GM23248 (cell line): ENCODE data around the gene REXO1. TPM values are rescaled to one million over a fixed set of nuclear protein-coding genes. Genes with fewer than 3 reads are reported as not detected.
A peak's percentile ranks its signal among the peaks of the same experiment; 100 is the strongest.
"Not testable (repeated sequence)": the region's sequence is repeated elsewhere in the genome, so short reads cannot be mapped to it uniquely, and the experiment has no call there.

Experiments
- DNase-seq: peaks from one replicate; pipeline ENCODE4 v3.0.0-alpha.2; 2015
- H2AFZ ChIP-seq: fragments of 200-600 bp; sonication (generic); 2 replicates; pipeline ENCODE4 v1.6.1; 2016; ENCODE audit warnings: antibody characterized with exemption
- H3F3A ChIP-seq: fragments of 200-600 bp; sonication (generic); 2 replicates; pipeline ENCODE4 v1.6.1; 2016; ENCODE audit warnings: mild to moderate bottlenecking, antibody characterized with exemption, mixed run types; ENCODE audit not compliant: insufficient read depth
- H3K27ac ChIP-seq: fragments of 200-600 bp; sonication (generic); 2 replicates; pipeline ENCODE4 v1.5.1; 2016; ENCODE audit warnings: mild to moderate bottlenecking
- H3K27me3 ChIP-seq: fragments of 200-600 bp; sonication (generic); replicated peaks from 2 replicates; pipeline ENCODE4 v1.6.1; 2016; ENCODE audit warnings: mild to moderate bottlenecking; ENCODE audit not compliant: insufficient read depth
- H3K36me3 ChIP-seq: fragments of 200-600 bp; sonication (generic); 2 replicates; pipeline ENCODE4 v1.6.1; 2016; ENCODE audit warnings: low read depth, mild to moderate bottlenecking
- H3K4me1 ChIP-seq: fragments of 200-600 bp; sonication (generic); 2 replicates; pipeline ENCODE4 v1.6.1; 2016; ENCODE audit warnings: mild to moderate bottlenecking; ENCODE audit not compliant: insufficient read depth
- H3K4me2 ChIP-seq: fragments of 200-600 bp; sonication (generic); one replicate; pipeline ENCODE4 v1.6.1; 2016; ENCODE audit warnings: mild to moderate bottlenecking; ENCODE audit not compliant: unreplicated experiment
- H3K4me3 ChIP-seq: fragments of 200-600 bp; sonication (generic); 2 replicates; pipeline ENCODE4 v1.5.1; 2016; ENCODE audit warnings: mild to moderate bottlenecking
- H3K79me2 ChIP-seq: fragments of 200-600 bp; sonication (generic); 2 replicates; pipeline ENCODE4 v1.6.1; 2016; ENCODE audit warnings: mild to moderate bottlenecking; ENCODE audit not compliant: insufficient read depth
- H3K9ac ChIP-seq: fragments of 200-600 bp; sonication (generic); 2 replicates; pipeline ENCODE4 v1.6.1; 2016; ENCODE audit warnings: mild to moderate bottlenecking
- H3K9me2 ChIP-seq: fragments of 200-600 bp; sonication (generic); 2 replicates; pipeline ENCODE4 v1.6.1; 2016; ENCODE audit warnings: mixed run types, mild to moderate bottlenecking, moderate library complexity; ENCODE audit not compliant: insufficient read depth
- H3K9me3 ChIP-seq: fragments of 200-600 bp; sonication (generic); one replicate; pipeline ENCODE4 v1.6.1; 2017; ENCODE audit warnings: low read depth
- H4K20me1 ChIP-seq: fragments of 200-600 bp; sonication (generic); 2 replicates; pipeline ENCODE4 v1.6.0; 2016; ENCODE audit not compliant: insufficient read depth
- EZH2 ChIP-seq: fragments of 200-600 bp; sonication (generic); IDR thresholded peaks from 2 replicates; pipeline ENCODE4 v1.6.1; 2018; ENCODE audit warnings: antibody characterized with exemption, mild to moderate bottlenecking; ENCODE audit not compliant: insufficient read depth, poor library complexity, severe bottlenecking
- EZH2phosphoT487 ChIP-seq: fragments of 200-600 bp; sonication (generic); IDR thresholded peaks from 2 replicates; pipeline ENCODE4 v1.6.1; 2018; ENCODE audit warnings: antibody characterized with exemption, moderate library complexity, mild to moderate bottlenecking, low read depth; ENCODE audit not compliant: insufficient read depth
- WGBS, 2 experiments: methylation state at CpG; one replicate each; pipeline ENCODE4 v1.1.6; 2015 to 2017; ENCODE audit warnings: low lambda C conversion rate in 2 of 2, low coverage in 1 of 2; ENCODE audit errors: missing lambda C conversion rate in 2 of 2; 5-methylcytosine and 5-hydroxymethylcytosine counted together
- in situ Hi-C: fragments of 300-500 bp; cut with MboI; formaldehyde crosslinking; loops from 2 replicates; pipeline ENCODE4 v1.15.0; 2020
- polyA plus RNA-seq: library from polyadenylated mRNA; unstranded; fragments of >200 nt; fragmentation: Nextera tagmentation; extraction: Ambion mirVana; gene quantifications from 2 replicates; pipeline ENCODE4 v1.2.1, GENCODE V29; 2016
- total RNA-seq: library from RNA; depleted of rRNA; stranded (reverse); fragments of >200 nt; shearing (Covaris generic); gene quantifications from 2 replicates; pipeline ENCODE4 v1.2.3, GENCODE V29; 2014

Gene REXO1
- total and polyA plus RNA-seq, 2 experiments from 2014 or later = 4.9 to 5.2 TPM

DNA sequence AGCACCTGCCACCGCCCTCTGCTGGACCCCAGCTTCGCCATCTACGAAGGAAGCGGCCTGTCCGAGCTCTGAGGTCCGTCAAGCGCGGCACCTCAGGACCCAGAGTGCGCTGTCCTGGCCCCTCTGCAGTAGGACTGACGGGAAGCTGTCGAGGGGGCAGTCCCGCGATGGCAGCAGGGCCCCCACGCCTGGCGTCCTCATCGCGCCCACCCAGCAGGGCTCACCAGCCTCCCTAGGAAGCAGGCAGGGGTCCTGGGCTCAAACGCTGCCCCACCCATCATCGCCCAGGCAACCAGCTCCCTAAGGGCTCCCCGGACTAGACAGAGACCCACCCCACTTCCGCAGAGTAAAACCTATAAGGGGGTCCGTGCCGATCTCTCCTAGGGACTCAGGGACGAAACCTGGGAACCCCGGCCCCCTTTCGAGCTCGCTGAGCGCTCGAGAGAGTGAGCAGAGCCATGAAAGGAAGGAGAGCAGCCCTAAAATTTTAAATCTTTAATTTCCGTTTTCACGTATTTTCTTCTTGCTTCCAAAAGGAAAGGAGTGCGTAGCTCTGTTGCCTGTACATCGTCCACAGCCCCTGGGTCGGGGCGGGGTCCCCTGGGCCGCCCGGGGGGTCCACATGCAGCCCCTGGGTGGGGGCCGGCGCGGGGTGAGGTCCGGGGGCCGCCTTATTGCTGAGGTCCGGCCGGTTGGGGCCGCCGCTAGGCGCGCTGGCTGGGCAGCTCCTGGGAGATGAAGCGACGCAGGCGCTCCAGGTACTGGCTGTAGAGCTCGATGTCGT is 28.4 kb upstream of the REXO1 start:
- 16 to 18% methylated on average over 37 to 40 of the region's 53 CpGs for WGBS, 2 experiments
- H3K9me2 ChIP-seq, in situ Hi-C loops, DNase-seq, H4K20me1 ChIP-seq, H3K36me3 ChIP-seq, H3K9me3 ChIP-seq, H3K27me3 ChIP-seq: not testable (repeated sequence)
- Histone ChIP-seq H3K4me1 (peaks cover 18% of the 10 kb centered on the region), H3K27ac (peak overlapping the region; percentile 96), H2AFZ (peak overlapping the region; percentile 61), H3K79me2 (peaks cover 57% of the 10 kb centered on the region), H3K4me2 (peak overlapping the region; percentile 77), H3F3A (peaks cover 17% of the 10 kb centered on the region), H3K9ac (peak overlapping the region; percentile 96), H3K4me3 (peak overlapping the region; percentile 91)

DNA sequence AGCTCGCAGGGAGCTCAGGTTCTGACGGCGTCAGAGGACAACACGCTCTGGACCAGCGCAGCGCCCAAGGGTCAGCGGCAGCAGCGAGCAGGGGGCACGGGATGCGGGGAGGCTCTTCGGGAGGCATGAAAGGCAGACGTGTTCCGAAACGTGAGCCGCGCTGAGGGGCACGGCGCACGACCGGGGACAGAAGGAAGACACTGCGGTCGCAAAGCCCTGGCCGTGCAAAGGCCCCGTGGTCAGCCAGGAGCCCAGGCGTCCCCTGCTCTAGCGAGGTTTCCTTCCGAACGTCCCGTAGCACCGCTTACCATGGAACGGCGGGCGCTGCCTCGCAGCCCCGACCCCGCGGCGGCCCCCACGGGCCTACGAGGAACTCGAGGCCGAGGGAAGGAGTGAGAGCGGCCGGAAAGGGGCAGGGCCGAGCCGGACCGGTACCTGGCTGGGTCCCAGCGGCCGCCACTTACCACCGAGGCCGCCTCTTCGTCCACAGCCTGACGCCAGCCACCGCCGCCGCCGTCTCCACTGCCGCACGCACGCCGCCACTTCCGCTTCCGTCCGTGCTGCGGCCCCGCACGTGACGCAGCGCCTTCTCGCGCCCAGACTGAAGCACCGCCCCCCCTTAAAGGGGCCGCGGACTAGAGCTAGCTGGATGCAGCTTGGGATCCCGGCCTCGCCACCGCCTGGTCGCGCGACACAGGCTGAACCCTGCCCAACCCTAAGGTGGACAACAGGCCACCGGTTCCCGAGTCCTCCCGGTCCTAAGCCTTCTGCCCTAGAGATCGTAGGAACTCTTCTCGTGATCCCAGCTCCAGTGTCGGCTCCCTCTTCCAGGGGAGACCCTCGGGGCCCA is 27.6 kb upstream of the REXO1 start:
- TF ChIP-seq EZH2phosphoT487 = no peak
- no peak for TF ChIP-seq EZH2

DNA sequence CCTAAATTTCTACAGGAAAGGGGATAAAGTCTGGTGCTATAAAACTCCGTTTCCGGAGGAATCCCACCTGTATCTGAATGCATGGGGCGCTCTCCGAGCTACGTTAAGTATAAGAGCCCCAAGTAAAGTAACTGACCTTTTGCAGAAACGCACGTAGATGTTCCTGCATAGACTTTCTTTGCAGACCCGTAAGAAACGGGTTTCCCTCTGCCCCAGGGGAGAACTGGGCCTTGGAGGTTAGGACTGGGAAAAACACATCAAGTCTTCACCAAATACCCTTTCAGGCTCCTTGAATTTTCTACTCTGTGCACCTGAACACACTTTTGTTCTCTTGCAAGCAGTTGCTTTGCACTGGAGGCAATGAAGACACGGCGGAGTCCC is 27.0 kb upstream of the REXO1 start:
- Histone ChIP-seq H3K9ac (peak overlapping the region; percentile 96), H3K4me2 (peak overlapping the region; percentile 97), H3K27ac (peak overlapping the region; percentile 96), H3K4me1 (peaks cover 18% of the 10 kb centered on the region), H3K4me3 (peak overlapping the region; percentile 91), H3K79me2 (peaks cover 60% of the 10 kb centered on the region), H3F3A (peaks cover 17% of the 10 kb centered on the region), H2AFZ (peak overlapping the region; percentile 31; the same call in 1 of the 2 replicates)
- WGBS, 2 experiments = 6 to 8% methylated on average over 11 of the region's 11 CpGs
- in situ Hi-C loops, DNase-seq, H3K27me3 ChIP-seq, H4K20me1 ChIP-seq, H3K9me3 ChIP-seq, H3K9me2 ChIP-seq, H3K36me3 ChIP-seq: not testable (repeated sequence)

More for the DNA sequence above, 27.6 kb upstream of the REXO1 start:
- Histone ChIP-seq H3K4me1 (peaks cover 18% of the 10 kb centered on the region), H3K9me3 (no peaks in the 10 kb centered on the region), H3F3A (peaks cover 17% of the 10 kb centered on the region), H3K9ac (peak overlapping the region; percentile 96), H3K79me2 (peaks cover 60% of the 10 kb centered on the region), H3K4me2 (peak overlapping the region; percentile 97), H3K4me3 (peak overlapping the region; percentile 91), H3K36me3 (no peaks in the 10 kb centered on the region), H3K27me3 (no peaks in the 10 kb centered on the region), H2AFZ (peak overlapping the region; percentile 61), H3K9me2 (no peaks in the 10 kb centered on the region), H3K27ac (peak overlapping the region; percentile 96), H4K20me1 (no peaks in the 10 kb centered on the region)
- 1% methylated on average over 62 to 78 of the region's 87 CpGs for WGBS, 2 experiments
- peak; percentile 98 for DNase-seq
- in situ Hi-C loops = no loop called here

DNA sequence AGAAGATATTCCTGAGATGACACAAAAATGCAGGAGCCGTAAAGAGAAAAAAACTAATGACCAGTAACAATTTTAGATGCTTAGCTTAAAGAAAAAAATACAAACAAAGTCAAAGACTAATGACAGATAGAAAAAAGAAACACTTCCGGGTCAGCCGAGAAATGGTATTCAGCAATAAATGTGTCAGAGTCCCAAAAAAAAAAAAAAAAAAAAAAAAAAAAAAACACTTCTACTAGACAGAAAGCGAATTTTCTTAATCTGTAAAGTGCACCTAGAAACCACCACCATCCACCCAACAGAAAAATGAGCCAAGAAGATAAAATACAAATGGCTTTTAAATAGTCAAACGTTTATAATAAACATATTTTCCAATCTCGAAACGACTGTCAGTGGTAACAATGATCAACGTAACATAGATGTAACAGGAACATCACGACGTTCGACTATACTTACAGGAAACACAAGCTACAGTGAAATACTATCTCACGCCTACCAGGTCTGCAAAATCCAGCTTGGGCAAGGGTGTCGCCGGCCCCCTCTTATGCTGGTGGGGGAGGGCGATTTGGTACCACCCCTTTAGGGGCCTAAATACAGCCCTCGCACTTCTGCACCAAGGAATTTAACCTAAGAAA is 26.4 kb upstream of the REXO1 start:
- Histone ChIP-seq H2AFZ (peak overlapping the region; percentile 31; the same call in 1 of the 2 replicates), H3K4me1 (peaks cover 18% of the 10 kb centered on the region), H3K27me3 (no peaks in the 10 kb centered on the region), H3K9me3 (no peaks in the 10 kb centered on the region), H4K20me1 (no peaks in the 10 kb centered on the region), H3F3A (peaks cover 17% of the 10 kb centered on the region), H3K4me3 (peak overlapping the region; percentile 91), H3K9ac (peak overlapping the region; percentile 96), H3K9me2 (no peaks in the 10 kb centered on the region), H3K36me3 (no peaks in the 10 kb centered on the region), H3K79me2 (peaks cover 62% of the 10 kb centered on the region), H3K27ac (peak overlapping the region; percentile 96), H3K4me2 (peak overlapping the region; percentile 97)
- TF ChIP-seq EZH2 = no peak
- TF ChIP-seq EZH2phosphoT487 = no peak
- 8% methylated on average over 16 of the region's 16 CpGs for WGBS, 2 experiments
- DNase-seq = peak; percentile 62
- in situ Hi-C loops = no loop called here
